HG03469 (cell line): ENCODE data around the gene TMEM163.

Source experiments
- ATAC-seq: cut with Tn5 transposase; IDR thresholded peaks from one replicate; pipeline ENCODE4 v1.9.1; 2021; ENCODE audit warnings: mild to moderate bottlenecking, moderate library complexity, moderate number of reproducible peaks; ENCODE audit not compliant: unreplicated experiment

TMEM163 gene

GRCh38 chr2:134694411-134694810 lies 24.4 kb downstream of the TMEM163 start:
- ATAC-seq, result no peak

DNA sequence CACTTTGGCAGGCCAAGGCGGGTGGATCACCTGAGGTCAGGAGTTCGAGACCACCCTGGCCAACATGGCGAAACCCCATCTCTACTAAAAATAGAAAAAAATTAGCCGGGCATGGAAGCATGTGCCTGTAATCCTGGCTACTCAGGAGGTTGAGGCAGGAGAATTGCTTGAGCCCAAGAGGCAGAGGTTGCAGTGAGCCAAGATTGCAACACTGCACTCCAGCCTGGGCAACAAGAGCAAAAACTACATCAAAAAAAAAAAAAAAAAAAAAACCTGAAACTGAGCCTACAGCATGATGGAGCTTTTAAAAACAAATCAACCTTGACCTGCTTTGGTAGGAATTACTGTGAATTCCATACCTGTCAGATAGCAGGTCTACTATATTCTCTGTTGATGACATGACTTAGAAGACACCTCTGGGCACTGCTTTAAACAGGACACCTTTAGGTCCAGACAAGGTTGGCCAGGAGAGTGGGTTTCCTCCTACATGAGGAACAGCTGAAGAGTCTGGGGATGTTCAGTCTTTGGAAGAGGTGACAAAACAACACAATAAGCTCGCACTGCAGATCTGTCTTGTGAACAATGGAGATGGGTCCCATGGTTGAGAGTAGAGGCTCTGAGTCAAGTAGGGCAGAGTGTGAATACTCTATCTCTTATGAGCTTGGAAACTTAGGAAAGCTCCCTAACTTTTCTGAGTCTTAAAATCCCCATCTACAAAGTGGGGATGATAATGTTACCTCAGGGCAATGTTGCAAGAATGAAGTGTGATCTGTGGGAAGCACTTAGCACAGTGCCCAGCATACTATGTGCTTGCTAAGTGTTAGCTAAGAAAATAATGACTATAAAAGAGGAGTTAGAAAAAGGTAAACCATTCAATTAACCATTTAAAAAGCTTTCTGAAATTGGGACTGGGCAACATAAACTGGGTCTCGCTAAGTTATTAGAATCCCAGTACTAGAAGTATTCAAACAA lies 25.2 kb downstream of the TMEM163 start:
- no peak for ATAC-seq

DNA sequence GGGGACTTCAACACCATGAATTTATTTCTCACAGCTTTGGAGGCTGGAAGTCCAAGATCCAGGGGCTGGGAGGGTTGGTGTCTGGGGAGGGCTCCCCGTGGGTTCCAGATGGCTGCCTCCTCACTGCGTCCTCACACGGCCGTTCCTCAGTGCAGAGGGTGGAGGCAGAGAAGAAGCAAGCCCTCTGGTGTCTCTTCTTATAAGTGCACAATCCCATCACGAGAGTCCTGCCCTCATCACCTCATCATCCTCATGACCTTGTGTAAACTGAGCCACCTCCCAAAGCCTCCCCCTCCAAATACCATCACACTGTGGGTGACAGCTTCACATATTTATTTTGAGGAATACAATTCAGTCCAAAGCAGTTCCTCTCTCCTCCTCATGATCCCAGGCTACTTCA lies 26.3 kb downstream of the TMEM163 start:
- peak; percentile 60 for ATAC-seq

DNA sequence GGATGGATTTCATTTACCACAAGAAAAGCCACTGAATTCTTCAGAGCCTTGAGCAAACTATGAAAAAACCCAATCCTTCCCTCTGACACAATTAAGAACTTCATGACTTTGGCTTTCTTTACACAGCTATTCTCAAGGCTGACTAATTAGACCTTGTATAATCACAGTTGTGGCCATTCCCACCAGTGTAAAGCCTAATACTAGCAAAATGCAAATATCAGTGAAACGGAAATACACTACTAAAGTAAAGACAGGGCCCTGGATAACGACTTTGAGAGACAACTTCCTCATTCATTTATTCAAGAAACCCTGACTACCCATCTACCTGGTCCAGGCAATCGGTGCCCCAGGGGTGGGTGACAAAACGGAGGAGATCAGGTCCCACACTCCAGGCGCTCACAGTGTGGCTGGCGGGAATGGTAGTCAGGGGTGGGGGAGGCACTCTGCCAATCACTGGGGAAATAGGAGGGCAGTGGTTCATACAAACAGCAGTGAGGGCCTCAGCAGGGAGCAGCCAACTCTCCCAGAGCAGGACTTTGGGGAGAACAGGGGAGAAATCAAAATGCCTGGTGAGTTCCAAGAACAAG lies 28.1 kb downstream of the TMEM163 start:
- no peak for ATAC-seq

GRCh38 chr2:134689315-134689714 lies 29.5 kb downstream of the TMEM163 start:
- no peak for ATAC-seq

DNA sequence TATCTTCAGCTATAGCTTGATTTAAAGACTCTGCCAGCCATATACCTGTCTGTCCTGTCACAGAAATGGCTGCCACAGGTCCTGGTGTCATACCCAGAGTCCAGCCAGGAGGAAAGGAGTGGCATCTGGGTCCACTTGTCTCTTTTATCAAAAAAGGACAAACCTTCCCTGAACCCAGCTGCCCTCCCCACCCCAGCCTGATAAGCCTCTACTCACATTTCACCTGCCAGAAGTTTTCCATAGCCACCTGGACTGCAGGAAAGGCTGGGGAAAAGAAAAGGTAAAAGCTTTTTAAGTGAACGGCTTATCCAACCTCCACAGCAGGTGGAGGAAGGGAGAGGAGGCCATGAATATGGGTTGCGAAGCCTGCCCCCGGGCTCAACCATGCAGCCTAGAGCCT lies 32.8 kb downstream of the TMEM163 start:
- ATAC-seq, result no peak

DNA sequence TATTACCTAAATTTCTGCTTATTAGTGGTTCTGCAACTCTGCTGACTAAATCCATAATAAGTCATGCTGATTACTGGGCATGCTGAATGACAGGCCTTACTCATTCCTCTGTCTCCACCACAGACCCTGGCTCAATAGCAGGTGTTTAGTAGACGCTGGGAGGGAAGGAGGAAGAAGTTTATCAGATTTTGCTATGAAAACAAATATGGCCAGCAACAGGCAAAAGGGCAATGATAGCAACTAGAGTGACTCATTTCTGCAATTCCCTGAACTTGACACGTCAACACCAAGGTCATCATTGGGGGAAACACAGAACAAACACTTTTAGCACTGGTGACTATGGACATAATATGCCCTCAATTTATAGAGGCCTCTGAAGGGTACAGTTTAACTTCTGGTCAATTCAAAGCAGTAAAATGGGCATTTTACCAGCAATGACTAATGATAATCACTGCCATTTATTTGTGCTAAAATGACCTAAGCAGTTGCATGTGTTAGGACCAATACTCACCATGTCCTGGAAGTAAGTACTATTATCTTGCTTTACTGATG lies 35.2 kb downstream of the TMEM163 start:
- ATAC-seq, result peak; percentile 68

- no peak for ATAC-seq
These were observed 36.1 kb downstream of the TMEM163 start for GRCh38 chr2:134682726-134683125.

DNA sequence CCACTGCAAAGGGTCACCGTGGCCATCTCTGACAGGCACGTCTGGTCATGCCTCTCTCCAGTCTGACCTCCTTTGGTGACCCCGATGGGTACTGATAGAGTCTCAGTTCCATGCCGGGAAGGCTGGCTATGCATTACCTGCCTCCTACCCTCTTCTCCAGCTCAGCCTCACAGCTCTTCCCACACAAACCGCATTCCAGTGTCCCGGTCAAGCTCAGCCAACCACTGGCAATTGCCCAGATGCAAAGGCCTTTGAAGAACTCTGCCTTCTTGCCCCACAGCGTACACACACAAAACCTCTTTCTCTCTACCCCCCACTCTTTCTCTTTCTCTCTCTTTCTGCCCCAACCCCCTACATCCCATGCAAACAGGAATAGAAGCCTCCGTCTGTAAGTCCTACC lies 37.6 kb downstream of the TMEM163 start:
- no peak for ATAC-seq

DNA sequence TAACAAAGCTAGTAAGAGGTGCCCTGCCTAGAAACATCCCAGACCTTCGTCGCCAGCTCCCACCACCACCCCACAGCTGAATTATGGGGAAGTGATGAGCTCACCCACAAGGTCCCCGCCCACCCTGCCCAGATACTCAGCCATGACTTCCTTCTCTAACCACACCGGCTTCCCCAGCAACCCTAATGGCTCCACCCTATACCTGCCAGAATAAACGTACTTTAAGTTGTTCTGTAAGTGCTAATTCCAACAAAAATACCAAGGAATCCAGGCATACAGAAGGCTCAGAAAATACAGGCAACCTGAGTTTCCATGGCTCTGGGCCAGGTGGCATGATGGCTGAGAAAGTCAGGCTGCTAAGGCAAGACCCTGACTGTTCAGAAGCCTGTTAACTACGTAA lies 39.1 kb downstream of the TMEM163 start:
- no peak for ATAC-seq

GRCh38 chr2:134679294-134679693 lies 39.5 kb downstream of the TMEM163 start:
- no peak for ATAC-seq

GRCh38 chr2:134677856-134678756 lies 40.7 kb downstream of the TMEM163 start:
- no peak for ATAC-seq

- no peak for ATAC-seq
These were observed 41.8 kb downstream of the TMEM163 start for GRCh38 chr2:134676960-134677359.

- ATAC-seq, result no peak
These were observed 43.5 kb downstream of the TMEM163 start for GRCh38 chr2:134675314-134675713.

DNA sequence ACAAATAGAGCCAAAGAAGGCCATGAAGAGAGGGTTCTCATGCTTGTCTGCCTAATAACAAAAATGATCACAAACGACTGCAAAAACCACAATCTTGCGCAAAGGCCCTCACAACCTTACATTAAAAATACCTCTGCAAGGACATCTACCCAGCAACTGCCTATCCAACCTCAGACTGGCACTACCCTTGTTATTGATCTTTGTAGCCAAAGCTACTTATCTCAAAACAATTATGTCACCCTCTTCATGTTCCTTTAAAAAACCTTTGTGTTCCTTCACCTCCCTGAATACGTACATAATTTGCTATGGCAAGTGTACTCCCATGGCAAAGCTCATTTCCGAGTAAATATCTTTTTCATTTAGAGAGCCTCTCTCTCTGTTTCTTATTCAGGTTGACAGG lies 44.1 kb downstream of the TMEM163 start:
- ATAC-seq, result no peak

DNA sequence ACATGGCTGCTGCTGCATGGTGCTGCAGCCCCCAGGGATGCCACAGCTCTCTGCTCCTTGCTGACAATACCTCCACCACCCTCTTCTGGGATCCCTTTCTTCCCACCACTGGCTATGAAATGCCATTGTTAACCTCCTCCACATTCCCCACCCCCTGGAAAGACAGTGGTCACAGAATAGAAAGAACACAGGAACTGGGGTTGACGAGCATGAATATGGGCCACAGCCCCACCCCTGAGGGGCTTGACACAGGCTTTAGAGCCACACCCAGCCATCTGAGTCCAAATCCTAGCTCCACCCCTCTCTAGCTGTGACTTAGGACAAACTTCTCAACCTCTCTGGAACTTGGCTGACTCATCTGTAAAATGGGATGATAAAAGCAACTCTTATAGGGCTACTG lies 47.3 kb downstream of the TMEM163 start:
- ATAC-seq, result no peak

GRCh38 chr2:134670955-134671354 lies 47.8 kb downstream of the TMEM163 start:
- no peak for ATAC-seq

- ATAC-seq, result no peak
These were observed 48.8 kb downstream of the TMEM163 start for GRCh38 chr2:134669731-134670669.

- ATAC-seq, result no peak
These were observed 50.0 kb downstream of the TMEM163 start for GRCh38 chr2:134668821-134669220.

DNA sequence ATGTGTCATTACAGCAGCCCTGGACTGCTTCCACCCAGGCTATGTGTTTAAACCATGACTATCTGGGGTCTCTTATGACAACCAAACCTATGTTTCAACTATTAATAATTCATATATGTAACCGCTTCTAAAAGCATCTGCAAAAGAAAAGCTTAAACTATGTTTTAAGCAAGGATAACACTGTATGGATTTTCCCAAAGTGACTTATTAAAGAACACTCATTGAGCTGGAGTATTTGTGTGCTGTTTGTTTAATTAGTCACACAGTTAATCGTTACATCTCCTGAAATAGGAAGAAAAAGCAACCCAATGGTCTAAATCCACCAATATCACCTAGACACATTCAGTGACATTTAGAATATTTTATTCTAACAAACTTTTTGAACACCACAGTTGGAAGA lies 51.3 kb downstream of the TMEM163 start:
- no peak for ATAC-seq
